HCEC 1CT (cell line): Measurements from ENCODE around the gene BTBD6.

Experiments used
- DNase-seq: peaks from one replicate; pipeline ENCODE4 v3.0.0-alpha.2; 2017

BTBD6 gene

GRCh38 chr14:105211758-105212089 lies 36.6 kb upstream of the BTBD6 start:
- DNase-seq = no peak

GRCh38 chr14:105212541-105213300 lies 35.6 kb upstream of the BTBD6 start:
- no peak for DNase-seq

- DNase-seq = no peak
Observed at GRCh38 chr14:105213361-105213760, 35.0 kb upstream of the BTBD6 start.

- no peak for DNase-seq
Observed at GRCh38 chr14:105214324-105214915, 33.9 kb upstream of the BTBD6 start.

- DNase-seq = no peak
Observed at GRCh38 chr14:105215602-105216001, 32.7 kb upstream of the BTBD6 start.

GRCh38 chr14:105216490-105217247 lies 31.7 kb upstream of the BTBD6 start:
- no peak for DNase-seq

- no peak for DNase-seq
Observed at GRCh38 chr14:105217774-105218173, 30.6 kb upstream of the BTBD6 start.

- DNase-seq = no peak
Observed at GRCh38 chr14:105218611-105219010, 29.7 kb upstream of the BTBD6 start.

- no peak for DNase-seq
Observed at GRCh38 chr14:105219043-105219612, 29.2 kb upstream of the BTBD6 start.

GRCh38 chr14:105219753-105220152 lies 28.6 kb upstream of the BTBD6 start:
- no peak for DNase-seq

- DNase-seq = no peak
Observed at GRCh38 chr14:105220699-105221597, 27.4 kb upstream of the BTBD6 start.

- no peak for DNase-seq
Observed at GRCh38 chr14:105221598-105222178, 26.6 kb upstream of the BTBD6 start.

GRCh38 chr14:105223260-105223659 lies 25.1 kb upstream of the BTBD6 start:
- no peak for DNase-seq

GRCh38 chr14:105223770-105224544 lies 24.4 kb upstream of the BTBD6 start:
- DNase-seq = no peak

- no peak for DNase-seq
Observed at GRCh38 chr14:105224845-105225570, 23.3 kb upstream of the BTBD6 start.

- DNase-seq = no peak
Observed at GRCh38 chr14:105226198-105226597, 22.1 kb upstream of the BTBD6 start.

GRCh38 chr14:105227346-105227745 lies 21.0 kb upstream of the BTBD6 start:
- no peak for DNase-seq

- DNase-seq = no peak
Observed at GRCh38 chr14:105228562-105228961, 19.8 kb upstream of the BTBD6 start.

- no peak for DNase-seq
Observed at GRCh38 chr14:105229099-105229655, 19.2 kb upstream of the BTBD6 start.

GRCh38 chr14:105240811-105241576 lies 7.3 kb upstream of the BTBD6 start:
- no peak for DNase-seq
